Loucy (cell line): Measurements from ENCODE around the gene AFF1.
"Not testable (repeated sequence)": the region's sequence is repeated elsewhere in the genome, so short reads cannot be mapped to it uniquely, and the experiment has no call there.

Experiments
- H2AFZ ChIP-seq: fragments of 200-600 bp; sonication (generic); 2 replicates; pipeline ENCODE4 v1.6.0; 2016; ENCODE audit warnings: antibody characterized with exemption, mild to moderate bottlenecking, low read length, moderate library complexity
- H3F3A ChIP-seq: fragments of 200-600 bp; 2 replicates; pipeline ENCODE4 v1.6.0; 2016; ENCODE audit warnings: antibody characterized with exemption, low read depth, mild to moderate bottlenecking
- H3K27me3 ChIP-seq: fragments of 200-600 bp; sonication (generic); 2 replicates; pipeline ENCODE4 v1.6.1; 2014; ENCODE audit warnings: low read length, mild to moderate bottlenecking; ENCODE audit not compliant: insufficient read depth, poor library complexity, severe bottlenecking
- H3K36me3 ChIP-seq: fragments of 200-600 bp; sonication (generic); 2 replicates; pipeline ENCODE4 v1.6.1; 2016; ENCODE audit warnings: low read length; ENCODE audit not compliant: insufficient read depth
- H3K4me1 ChIP-seq: fragments of 200-600 bp; sonication (generic); 2 replicates; pipeline ENCODE4 v1.5.1; 2014; ENCODE audit warnings: low read length, mild to moderate bottlenecking; ENCODE audit not compliant: insufficient read depth, poor library complexity, severe bottlenecking
- H3K4me2 ChIP-seq: fragments of 200-600 bp; sonication (generic); 2 replicates; pipeline ENCODE4 v1.6.0; 2014; ENCODE audit warnings: antibody characterized with exemption, low read length, low read depth, mild to moderate bottlenecking; ENCODE audit not compliant: poor library complexity, severe bottlenecking
- H3K4me3 ChIP-seq: fragments of 200-600 bp; sonication (generic); 2 replicates; pipeline ENCODE4 v1.5.1; 2014; ENCODE audit warnings: low read length, mild to moderate bottlenecking, mixed read lengths; ENCODE audit not compliant: poor library complexity, severe bottlenecking
- H3K79me2 ChIP-seq: fragments of 200-600 bp; sonication (generic); 2 replicates; pipeline ENCODE4 v1.6.1; 2014; ENCODE audit warnings: low read length; ENCODE audit not compliant: insufficient read depth
- H3K9ac ChIP-seq: fragments of 200-600 bp; sonication (generic); 2 replicates; pipeline ENCODE4 v1.6.0; 2014; ENCODE audit warnings: mild to moderate bottlenecking, low read depth, low read length, moderate library complexity; ENCODE audit not compliant: poor library complexity, severe bottlenecking
- H3K9me2 ChIP-seq: fragments of 200-600 bp; sonication (generic); replicated peaks from 2 replicates; pipeline ENCODE4 v1.6.1; 2016; ENCODE audit warnings: low read depth, low read length, mixed read lengths
- H3K9me3 ChIP-seq: fragments of 200-600 bp; sonication (generic); 2 replicates; pipeline ENCODE4 v1.6.1; 2014; ENCODE audit warnings: mild to moderate bottlenecking, antibody characterized with exemption, low read length, low read depth; ENCODE audit not compliant: insufficient read depth
- H4K20me1 ChIP-seq: fragments of 200-600 bp; sonication (generic); 2 replicates; pipeline ENCODE4 v1.6.0; 2014; ENCODE audit warnings: antibody characterized with exemption, low read length, mild to moderate bottlenecking; ENCODE audit not compliant: insufficient read depth, poor library complexity, severe bottlenecking
- CTCF ChIP-seq: fragments of 200-600 bp; sonication (generic); conservative IDR thresholded peaks from 2 replicates; pipeline ENCODE4 v1.5.1; 2014; ENCODE audit warnings: mild to moderate bottlenecking, antibody characterized with exemption, low read length
- EZH2phosphoT487 ChIP-seq: fragments of 200-600 bp; IDR thresholded peaks from 2 replicates; pipeline ENCODE4 v1.6.1; 2018; ENCODE audit warnings: antibody characterized with exemption, mild to moderate bottlenecking, moderate library complexity, borderline replicate concordance

The AFF1 gene

GRCh38 chr4:87012265-87012953 is 77.6 kb downstream of the AFF1 start:
- Histone ChIP-seq H3K9me3 (no peaks in the 10 kb centered on the region), H3K4me1 (peaks cover 83% of the 10 kb centered on the region), H3K4me3 (peak overlapping the region; percentile 65), H4K20me1 (peaks cover 84% of the 10 kb centered on the region), H3K9ac (peak overlapping the region; percentile 59), H3K79me2 (peaks cover 100% of the 10 kb centered on the region), H3K4me2 (peak overlapping the region; percentile 96), H3K9me2 (no peaks in the 10 kb centered on the region), H3F3A (peaks cover 5% of the 10 kb centered on the region; the same call in 1 of the 2 replicates), H3K36me3 (no peaks in the 10 kb centered on the region), H2AFZ (no peak overlapping the region), H3K27me3 (no peaks in the 10 kb centered on the region)
- TF ChIP-seq CTCF (no peak), EZH2phosphoT487 (no peak)

- Histone ChIP-seq H3K4me1 (peaks cover 87% of the 10 kb centered on the region), H3K4me2 (peak overlapping the region; percentile 96), H3K79me2 (peaks cover 100% of the 10 kb centered on the region), H3K9ac (peak overlapping the region; percentile 59), H3K4me3 (peak overlapping the region; percentile 65), H4K20me1 (peaks cover 84% of the 10 kb centered on the region)
- H3K27me3 ChIP-seq, H3K36me3 ChIP-seq, H3K9me2 ChIP-seq, H2AFZ ChIP-seq, H3K9me3 ChIP-seq, H3F3A ChIP-seq: not testable (repeated sequence)
These were observed 78.1 kb downstream of the AFF1 start for GRCh38 chr4:87012954-87013308.

DNA sequence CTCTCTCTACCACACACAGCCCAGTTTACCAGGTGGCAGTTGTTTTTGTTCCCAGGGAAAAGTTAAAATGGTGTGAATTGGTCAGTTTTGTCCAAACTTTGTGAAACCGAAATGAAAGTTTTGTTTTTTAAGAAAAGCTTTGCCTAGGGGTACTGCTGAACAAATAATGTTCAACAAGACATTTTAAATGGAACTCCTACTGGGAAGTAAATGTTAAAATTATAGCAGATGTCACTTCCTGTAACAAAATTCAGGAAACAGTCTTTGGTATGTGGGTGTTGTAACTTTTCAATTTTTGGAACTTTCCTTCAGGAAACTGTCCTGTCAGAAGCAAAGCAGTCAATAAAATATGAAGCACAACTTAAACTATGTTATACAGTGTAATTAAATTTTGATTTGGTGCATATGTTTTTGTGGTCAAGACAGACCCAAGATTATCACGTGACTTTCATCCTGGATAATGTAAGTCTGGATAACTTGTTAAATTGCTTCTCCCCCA is 79.5 kb downstream of the AFF1 start:
- peak overlapping the region; percentile 46 for H3K9ac ChIP-seq

More for the DNA sequence above, 79.5 kb downstream of the AFF1 start:
- TF ChIP-seq EZH2phosphoT487, result no peak
- TF ChIP-seq CTCF, result no peak
- no peaks in the 10 kb centered on the region for H3K9me2 ChIP-seq
- peaks cover 85% of the 10 kb centered on the region for H4K20me1 ChIP-seq
- no peaks in the 10 kb centered on the region for H3K9me3 ChIP-seq
- no peak overlapping the region for H2AFZ ChIP-seq
- no peaks in the 10 kb centered on the region for H3K27me3 ChIP-seq
- H3F3A ChIP-seq, result peaks cover 5% of the 10 kb centered on the region; the same call in 1 of the 2 replicates
- H3K4me2 ChIP-seq, result peak overlapping the region; percentile 96
- no peaks in the 10 kb centered on the region for H3K36me3 ChIP-seq
- peak overlapping the region; percentile 51 for H3K4me3 ChIP-seq
- peaks cover 89% of the 10 kb centered on the region for H3K4me1 ChIP-seq
- H3K79me2 ChIP-seq, result peaks cover 100% of the 10 kb centered on the region
